IMR-90 (cell line): ENCODE data around the gene COL19A1. TPM values are rescaled to one million over a fixed set of nuclear protein-coding genes. Genes with fewer than 3 reads are reported as not detected.

Experiments used
- ATAC-seq: fragments of 200-7000 bp; cut with Tn5 transposase; 2 replicates; pipeline ENCODE4 v1.9.1; 2020; ENCODE audit warnings: low read depth, mild to moderate bottlenecking, moderate library complexity
- BruUV-seq: library from RNA; stranded (reverse); fragments of 400-500 nt; replicated peaks from 2 replicates; lab custom pipeline; 2021; lab: Mats Ljungman, UMichigan
- CTCF ChIA-PET: fragments of 300-600 bp; formaldehyde crosslinking; extraction: SDS; loops from one replicate; lab custom pipeline; 2021; ENCODE audit warnings: antibody characterized with exemption; lab: Yijun Ruan, JAX
- POLR2A ChIA-PET: fragments of 300-600 bp; sonication (Branson Sonifier 250); formaldehyde crosslinking; loops from one replicate; lab custom pipeline; 2022; ENCODE audit warnings: antibody characterized with exemption; ENCODE audit not compliant: unreplicated experiment; lab: Charles Lee
- DNase-seq: peaks from one replicate; pipeline ENCODE4 v3.0.0; 2013
- H2AFZ ChIP-seq: replicated peaks from 2 replicates; pipeline ENCODE3; 2013; ENCODE audit warnings: low read length, mild to moderate bottlenecking; ENCODE audit not compliant: poor library complexity
- H2AK5ac ChIP-seq: 2 replicates; pipeline ENCODE4 v1.6.1; 2013; ENCODE audit warnings: low read depth, low read length, inconsistent platforms
- H2AK9ac ChIP-seq: replicated peaks from 2 replicates; pipeline ENCODE3; 2013; ENCODE audit warnings: mild to moderate bottlenecking, low read depth, low read length, moderate library complexity; ENCODE audit not compliant: poor library complexity
- H2BK120ac ChIP-seq: 2 replicates; pipeline ENCODE4 v1.6.1; 2013; ENCODE audit warnings: low read depth, low read length, inconsistent platforms
- H2BK15ac ChIP-seq: 3 replicates; pipeline ENCODE4 v1.6.1; 2013; ENCODE audit warnings: low read depth, low read length, inconsistent platforms
- H2BK20ac ChIP-seq: 2 replicates; pipeline ENCODE4 v1.6.1; 2013; ENCODE audit warnings: low read depth, mild to moderate bottlenecking, inconsistent platforms, low read length, moderate library complexity
- H2BK5ac ChIP-seq: 2 replicates; pipeline ENCODE4 v1.6.1; 2013; ENCODE audit warnings: mild to moderate bottlenecking, low read depth, low read length, inconsistent platforms; ENCODE audit not compliant: poor library complexity, severe bottlenecking
- H3K14ac ChIP-seq: replicated peaks from 2 replicates; pipeline ENCODE4 v1.6.1; 2013; ENCODE audit warnings: low read depth, low read length, inconsistent platforms
- H3K18ac ChIP-seq: 2 replicates; pipeline ENCODE4 v1.6.1; 2013; ENCODE audit warnings: low read depth, low read length, control low read depth
- H3K23ac ChIP-seq: 2 replicates; pipeline ENCODE4 v1.6.1; 2013; ENCODE audit warnings: low read depth, low read length, inconsistent platforms
- H3K27ac ChIP-seq: 2 replicates; pipeline ENCODE4 v1.5.1; 2013; ENCODE audit warnings: mild to moderate bottlenecking, control low read depth, low read length; ENCODE audit not compliant: insufficient read depth
- H3K27me3 ChIP-seq: 2 replicates; pipeline ENCODE4 v1.6.1; 2013; ENCODE audit warnings: low read length; ENCODE audit not compliant: control insufficient read depth, insufficient read depth
- H3K36me3 ChIP-seq: 2 replicates; pipeline ENCODE4 v1.6.1; 2013; ENCODE audit warnings: low read length, mixed read lengths; ENCODE audit not compliant: control insufficient read depth, insufficient read depth
- H3K4ac ChIP-seq: 2 replicates; pipeline ENCODE4 v1.6.1; 2013; ENCODE audit warnings: low read depth, low read length, inconsistent platforms
- H3K4me1 ChIP-seq: 2 replicates; pipeline ENCODE4 v1.6.1; 2013; ENCODE audit warnings: low read length, mixed read lengths; ENCODE audit not compliant: control insufficient read depth, insufficient read depth
- H3K4me2 ChIP-seq: 2 replicates; pipeline ENCODE4 v1.6.1; 2013; ENCODE audit warnings: low read depth, mild to moderate bottlenecking, control low read depth, low read length, moderate library complexity
- H3K4me3 ChIP-seq: 2 replicates; pipeline ENCODE4 v1.5.1; 2013; ENCODE audit warnings: low read depth, mild to moderate bottlenecking, control low read depth, low read length, moderate library complexity; ENCODE audit not compliant: insufficient read depth
- H3K56ac ChIP-seq: 2 replicates; pipeline ENCODE4 v1.6.1; 2013; ENCODE audit warnings: low read length, inconsistent platforms; ENCODE audit not compliant: insufficient read depth; ENCODE audit errors: extremely low read depth
- H3K79me1 ChIP-seq, 2 experiments: 2 replicates each; pipeline ENCODE4 v1.6.1; 2013; ENCODE audit warnings: low read length in 2 of 2, inconsistent platforms in 1 of 2, low read depth in 1 of 2
- H3K9ac ChIP-seq: 2 replicates; pipeline ENCODE4 v1.6.1; 2013; ENCODE audit warnings: low read depth, low read length, control low read depth
- H3K9me1 ChIP-seq: 2 replicates; pipeline ENCODE4 v1.6.1; 2013; ENCODE audit warnings: low read length, inconsistent platforms; ENCODE audit not compliant: insufficient read depth
- H3K9me3 ChIP-seq: 2 replicates; pipeline ENCODE4 v1.6.1; 2013; ENCODE audit warnings: low read length; ENCODE audit not compliant: control insufficient read depth, insufficient read depth
- H4K20me1 ChIP-seq: 2 replicates; pipeline ENCODE4 v1.6.1; 2013; ENCODE audit warnings: low read length, inconsistent platforms; ENCODE audit not compliant: insufficient read depth
- H4K5ac ChIP-seq: 2 replicates; pipeline ENCODE4 v1.6.1; 2013; ENCODE audit warnings: mild to moderate bottlenecking, low read depth, low read length, control low read depth
- H4K8ac ChIP-seq, 2 experiments: 2 replicates each; pipeline ENCODE4 v1.6.1; 2013; ENCODE audit warnings: low read depth in 2 of 2, low read length in 2 of 2, control low read depth in 1 of 2, inconsistent platforms in 1 of 2
- H4K91ac ChIP-seq: 2 replicates; pipeline ENCODE4 v1.6.1; 2013; ENCODE audit warnings: low read depth, low read length, inconsistent platforms; ENCODE audit not compliant: insufficient read depth
- CEBPB ChIP-seq: IDR thresholded peaks from 2 replicates; pipeline ENCODE4 v1.6.1; 2012; ENCODE audit warnings: low read depth, low read length, improper control_type of control experiment
- CTCF ChIP-seq: conservative IDR thresholded peaks from 2 replicates; pipeline ENCODE4 v1.5.1; 2012; ENCODE audit warnings: mild to moderate bottlenecking, low read depth, low read length, improper control_type of control experiment
- FOS ChIP-seq: fragments of 150-350 bp; IDR thresholded peaks from 2 replicates; pipeline ENCODE4 v1.6.1; 2016; ENCODE audit warnings: low read depth, low read length
- RAD21 ChIP-seq: IDR thresholded peaks from 2 replicates; pipeline ENCODE4 v1.6.1; 2012; ENCODE audit warnings: low read length, improper control_type of control experiment
- RFX5 ChIP-seq: IDR thresholded peaks from 2 replicates; pipeline ENCODE4 v1.8.0; 2012; ENCODE audit warnings: low read depth, mild to moderate bottlenecking, low read length, moderate library complexity
- WGBS, 2 experiments: methylation state at CpG; one replicate each; pipeline versions ENCODE4 v1.1.5 to v1.1.7; 2013; ENCODE audit warnings: missing lambda C conversion rate in 2 of 2; ENCODE audit not compliant: insufficient read length in 1 of 2; ENCODE audit errors: extremely low coverage in 2 of 2; 5-methylcytosine and 5-hydroxymethylcytosine counted together
- dilution Hi-C: fragments of 300-500 bp; cut with HindIII; formaldehyde crosslinking; loops from one replicate; pipeline ENCODE4 v1.14.3; 2018; ENCODE audit warnings: low sequenced_read_pairs; ENCODE audit not compliant: unreplicated experiment
- in situ Hi-C: fragments of 300-500 bp; cut with MboI; formaldehyde crosslinking; loops from 3 replicates; pipeline ENCODE4 v1.14.3; 2019; ENCODE audit warnings: low sequenced_read_pairs, inconsistent platforms, mixed read lengths
- intact Hi-C: fragments of 100-400 bp; cut with micrococcal nuclease; formaldehyde crosslinking; loops from 2 replicates; pipeline ENCODE4 v1.10.0; 2022
- polyA plus RNA-seq, 3 experiments: library from polyadenylated mRNA; depleted of rRNA; stranded (reverse); fragments of >200 nt; gene quantifications; 2 replicates each; pipeline ENCODE4 v1.2.3, GENCODE V29; 2012; ENCODE audit warnings: low replicate concordance in 1 of 3
- total RNA-seq: library from RNA; depleted of rRNA; stranded (reverse); fragments of >200 nt; gene quantifications from 2 replicates; pipeline ENCODE4 v1.2.3, GENCODE V29; 2012

The COL19A1 gene
- total and polyA plus RNA-seq, 2 of the 4 experiments (the other 2 are of a cell fraction) = under 0.01 TPM; not detected in 1

GRCh38 chr6:69861986-69862385 is 4.4 kb upstream of the COL19A1 start:
- Histone ChIP-seq H4K91ac (no peak overlapping the region), H2AK9ac (no peak overlapping the region), H2BK5ac (no peak overlapping the region), H3K9me1 (no peaks in the 10 kb centered on the region), H3K14ac (no peak overlapping the region), H3K27me3 (peaks cover 13% of the 10 kb centered on the region), H3K9me3 (no peaks in the 10 kb centered on the region), H3K4me2 (no peak overlapping the region), H3K4me3 (no peak overlapping the region), H4K5ac (no peak overlapping the region), H3K56ac (no peak overlapping the region), H4K20me1 (no peaks in the 10 kb centered on the region), H2AK5ac (no peak overlapping the region), H2BK20ac (no peak overlapping the region), H3K79me1 (no peaks in the 10 kb centered on the region), H3K27ac (no peak overlapping the region), H3K18ac (no peak overlapping the region), H2BK120ac (no peak overlapping the region), H2BK15ac (no peak overlapping the region), H3K4ac (no peak overlapping the region), H3K36me3 (no peaks in the 10 kb centered on the region), H3K4me1 (peaks cover 5% of the 10 kb centered on the region; the same call in 1 of the 2 replicates), H3K23ac (no peak overlapping the region), H3K9ac (no peak overlapping the region), H4K8ac (no peak overlapping the region), H2AFZ (no peak overlapping the region)
- BruUV-seq = no TSS peak
- in situ Hi-C loops = no loop called here
- CTCF ChIA-PET = no interaction called here
- dilution Hi-C loops = no loop called here
- no peak for DNase-seq
- intact Hi-C loops = no loop called here
- WGBS, 2 experiments = 92% methylated on average over 2 of the region's 3 CpGs; no CpG with 5 or more reads in 1 of the 2 experiments
- no peak for TF ChIP-seq CTCF
- TF ChIP-seq CEBPB = no peak
- TF ChIP-seq RAD21 = no peak
- TF ChIP-seq FOS = no peak
- TF ChIP-seq RFX5 = no peak
- POLR2A ChIA-PET = no interaction called here
- no peak for ATAC-seq
